Right kidney (tissue), 9 donors: Measurements from ENCODE around the gene CSMD2.
A peak's percentile ranks its signal among the peaks of the same experiment; 100 is the strongest.
"Not testable (repeated sequence)": the region's sequence is repeated elsewhere in the genome, so short reads cannot be mapped to it uniquely, and the experiment has no call there.

Source experiments
- DNase-seq: peaks from one replicate; pipeline ENCODE4 v3.0.0-alpha.2; 2016
- long read RNA-seq, 8 donors: transcript quantifications; one replicate each; lab custom pipeline, GENCODE V29; 2026

The CSMD2 gene
- long read RNA-seq, donor 1, result 0 reads
- long read RNA-seq, donor 2, result 0 reads
- long read RNA-seq, donor 3, result 0 reads
- long read RNA-seq, donor 4, result 0 reads
- long read RNA-seq, donor 5, partial matches to known transcripts, result 0 of 1 reads
- long read RNA-seq, donor 5, other reads (novel, unspliced or antisense), result 0 of 1 reads
- long read RNA-seq, donor 6, result 0 reads
- long read RNA-seq, donor 7, result 0 reads
- long read RNA-seq, donor 8, result 0 reads

- DNase-seq, result peak; percentile 70
These were observed at the start of gene CSMD2 for GRCh38 chr1:34164771-34165391. CSMD2 (minus strand) TSS chr1:34165230; CDS start chr1:34165097, 133 bp downstream.

- DNase-seq, result no peak
These were observed 48.9 kb upstream of the CSMD2 start for GRCh38 chr1:34213956-34214355.

- no peak for DNase-seq
These were observed 47.6 kb upstream of the CSMD2 start for GRCh38 chr1:34212673-34213072.

- DNase-seq, result no peak
These were observed 34.9 kb upstream of the CSMD2 start for GRCh38 chr1:34199927-34200326.

GRCh38 chr1:34192621-34193020, 27.6 kb upstream of the CSMD2 start:
- no peak for DNase-seq

- DNase-seq, result no peak
These were observed 25.7 kb upstream of the CSMD2 start for GRCh38 chr1:34190692-34191091.

GRCh38 chr1:34188985-34189384, 24.0 kb upstream of the CSMD2 start:
- no peak for DNase-seq

- DNase-seq, result no peak
These were observed 23.4 kb upstream of the CSMD2 start for GRCh38 chr1:34188418-34188817.

GRCh38 chr1:34186741-34187494, 21.9 kb upstream of the CSMD2 start:
- DNase-seq, result no peak

- not testable (repeated sequence) for DNase-seq
These were observed 18.4 kb upstream of the CSMD2 start for GRCh38 chr1:34183381-34183780.

- DNase-seq, result no peak
These were observed 13.0 kb upstream of the CSMD2 start for GRCh38 chr1:34178072-34178471.

GRCh38 chr1:34176830-34177603, 12.0 kb upstream of the CSMD2 start, which contains the start of gene C1orf94:
C1orf94 (plus strand) TSS chr1:34176907; CDS start chr1:34177790, 883 bp downstream.
- DNase-seq, result no peak

- no peak for DNase-seq
These were observed 10.7 kb upstream of the CSMD2 start for GRCh38 chr1:34175744-34176143.

GRCh38 chr1:34167389-34167788, 2.4 kb upstream of the CSMD2 start:
- no peak for DNase-seq

GRCh38 chr1:34166625-34167361, 1.8 kb upstream of the CSMD2 start:
- no peak for DNase-seq

- DNase-seq, result no peak
These were observed 1.2 kb upstream of the CSMD2 start for GRCh38 chr1:34166191-34166624.

GRCh38 chr1:34165422-34165921, 442 bp upstream of the CSMD2 start:
- no peak for DNase-seq

- peak; percentile 43 for DNase-seq
These were observed 968 bp downstream of the CSMD2 start for GRCh38 chr1:34163792-34164731.

- DNase-seq, result peak; percentile 74
These were observed 1.9 kb downstream of the CSMD2 start for GRCh38 chr1:34162852-34163766.
